Lower leg skin (tissue), 3 donors: ENCODE data around the gene HM13.

Source experiments
- CTCF ChIP-seq, 3 donors: fragments of 450-650 bp; IDR thresholded peaks; one replicate each; pipeline ENCODE4 v1.5.1; 2016; ENCODE audit warnings: antibody characterized with exemption in 3 of 3, mild to moderate bottlenecking in 3 of 3, moderate library complexity in 2 of 3
- POLR2A ChIP-seq, 2 donors: fragments of 450-650 bp; IDR thresholded peaks; one replicate each; pipeline ENCODE4 v1.6.1; 2016 to 2017; ENCODE audit warnings: antibody characterized with exemption in 2 of 2, mild to moderate bottlenecking in 1 of 2, moderate library complexity in 1 of 2

- no peak for TF ChIP-seq CTCF (IDR thresholded peaks at IDR 0.05)
- TF ChIP-seq POLR2A (IDR thresholded peaks at IDR 0.05) = no peak
These were observed 103.3 kb downstream of the HM13 start for GRCh38 chr20:31617432-31618104.
